ENCODE results near the gene SEMA3C.
A peak's percentile ranks its signal among the peaks of the same experiment; 100 is the strongest.

Gene SEMA3C

GRCh38 chr7:80918909-80919721 is at the start of gene SEMA3C (continued):
- no peak for TF ChIP-seq ZNF398 (tag by site-specific recombination; IDR thresholded peaks at IDR 0.05)
- peak; percentile 40; the same call in 1 of the 2 replicates for TF ChIP-seq KLF17 (tag by site-specific recombination; IDR thresholded peaks at IDR 0.05)
- TF ChIP-seq YY1 (tag by site-specific recombination; IDR thresholded peaks at IDR 0.05), result no peak
- TF ChIP-seq ZSCAN16 (tag by site-specific recombination; IDR thresholded peaks at IDR 0.05), result no peak
- TF ChIP-seq ZNF221 (tag by site-specific recombination; IDR thresholded peaks at IDR 0.05; ENCODE audit: borderline replicate concordance), result no peak
- TF ChIP-seq BCL11B (tag by site-specific recombination; IDR thresholded peaks at IDR 0.05; ENCODE audit: low read depth), result no peak
- no peak for TF ChIP-seq ZNF148 (tag by site-specific recombination; IDR thresholded peaks at IDR 0.05; ENCODE audit: borderline replicate concordance)
- TF ChIP-seq ZEB2 (tag by site-specific recombination; IDR thresholded peaks at IDR 0.05), result no peak; the same call in 1 of the 2 replicates
- TF ChIP-seq ZNF362 (tag by site-specific recombination; IDR thresholded peaks at IDR 0.05), result peak; percentile 71; the same call in 1 of the 2 replicates
- TF ChIP-seq ZNF501 (tag by site-specific recombination; IDR thresholded peaks at IDR 0.05), result 0 out of 2 replicates have a peak, but pooled peaks have one; percentile 16
- no peak for TF ChIP-seq ZNF621 (tag by site-specific recombination; IDR thresholded peaks at IDR 0.05)
- TF ChIP-seq PBX3 (CRISPR knock-in tag; IDR thresholded peaks at IDR 0.05), result peak; percentile 84
- no peak for TF ChIP-seq PRDM6 (tag by site-specific recombination; IDR thresholded peaks at IDR 0.05)
- TF ChIP-seq AEBP2 (tag by site-specific recombination; IDR thresholded peaks at IDR 0.05; ENCODE audit: borderline replicate concordance), result no peak
- TF ChIP-seq ZNF837 (tag by site-specific recombination; IDR thresholded peaks at IDR 0.05), result no peak
- TF ChIP-seq ZFHX2 (tag by site-specific recombination; conservative IDR thresholded peaks at IDR 0.05), result no peak; the same call in 1 of the 2 replicates
- TF ChIP-seq ZNF514 (tag by site-specific recombination; IDR thresholded peaks at IDR 0.05), result no peak
- no peak for TF ChIP-seq ZNF202 (tag by site-specific recombination; IDR thresholded peaks at IDR 0.05; ENCODE audit: borderline replicate concordance)
- 0 out of 2 replicates have a peak, but pooled peaks have one; percentile 23 for TF ChIP-seq ZBTB8A (tag by site-specific recombination; IDR thresholded peaks at IDR 0.05)
- TF ChIP-seq MYNN (tag by site-specific recombination; IDR thresholded peaks at IDR 0.05; ENCODE audit: borderline replicate concordance), result no peak
- no peak for TF ChIP-seq ZNF529 (tag by site-specific recombination; IDR thresholded peaks at IDR 0.05; ENCODE audit: insufficient replicate concordance)
